ENCODE measurements around the gene HERC4. TPM values are rescaled to one million over a fixed set of nuclear protein-coding genes. Genes with fewer than 3 reads are reported as not detected.

Gene HERC4
- 78.1 and 94.8 TPM in 2 replicates for total RNA-seq

DNA sequence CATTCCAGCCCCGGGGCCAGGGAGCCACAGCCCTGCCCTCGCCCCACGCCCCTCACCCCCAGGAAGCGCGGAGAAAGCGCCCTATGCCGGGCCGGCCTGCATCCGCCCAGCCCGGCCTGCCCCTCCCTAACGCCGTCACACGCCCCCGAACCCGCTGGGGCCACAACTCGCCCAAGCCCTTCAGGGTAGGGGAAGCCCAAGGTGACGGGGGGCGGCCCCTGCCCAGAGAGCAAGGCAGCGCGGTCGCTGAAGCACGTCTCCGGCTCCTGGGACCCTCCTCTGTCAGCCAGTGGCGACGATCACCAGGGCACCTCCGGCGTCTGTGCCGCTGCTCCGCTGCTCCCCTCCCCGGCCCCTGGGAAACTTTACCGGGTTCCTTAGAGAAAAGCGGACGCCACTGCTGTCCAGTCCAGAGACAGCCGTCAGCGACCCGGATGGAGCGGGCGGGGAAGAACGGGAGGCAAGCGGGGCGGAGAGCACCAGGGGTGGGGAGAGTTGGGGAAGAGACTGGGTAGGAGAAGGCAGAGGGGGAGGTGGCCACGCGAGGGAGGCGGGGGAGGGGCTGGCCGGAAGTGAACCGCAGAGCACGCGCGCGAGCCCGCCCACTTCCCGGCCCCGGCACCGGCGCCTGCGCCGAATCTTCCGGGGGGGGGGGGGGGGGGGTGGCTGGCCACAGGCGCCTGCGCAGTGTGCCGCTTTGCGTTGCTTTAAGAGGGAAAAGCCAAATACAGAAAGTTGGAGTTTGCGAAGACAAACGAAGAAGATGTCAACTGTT lies at the start of gene HERC4:
Gene HERC4 (minus strand): TSS at position 509 of the 775 bp plus-strand sequence. CDS start 2,175 bp downstream, outside the sequence.

DNA sequence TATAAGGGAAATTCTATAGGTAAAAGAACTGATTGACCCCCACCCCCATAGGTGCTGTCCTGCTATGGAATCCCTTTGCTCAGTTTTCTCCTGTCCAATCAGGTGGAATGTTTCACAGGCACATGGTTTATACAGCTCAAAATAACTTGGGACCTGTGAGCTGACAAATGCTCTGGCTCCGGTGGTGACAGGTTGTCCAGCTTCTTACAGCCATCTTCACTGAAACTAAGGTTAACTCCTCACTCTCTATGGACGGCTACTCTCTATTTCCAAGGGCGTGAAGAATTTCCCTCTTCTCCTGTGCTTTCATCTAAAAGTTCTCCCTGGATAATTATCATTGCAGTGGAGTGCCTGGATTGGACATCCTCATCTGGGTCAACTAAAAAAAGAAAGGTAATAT lies 34.2 kb upstream of the HERC4 start, which contains the start of gene MYPN:
Gene MYPN (plus strand): TSS at position 158 of the 400 bp plus-strand sequence. CDS start 11,951 bp downstream, outside the sequence.

GRCh38 chr10:67884313-67884841 lies 190.7 kb downstream of the HERC4 start, which contains the start of gene SIRT1:
SIRT1 (plus strand) TSS chr10:67884656; CDS start chr10:67884722, 66 bp downstream.

Other genes starting within 250 kb of the HERC4 start
- 1.1 and 6.1 TPM in 2 replicates for gene DNAJC12, start 237.1 kb downstream of the HERC4 start, total RNA-seq
- 5.5 and 10.6 TPM in 2 replicates for gene SIRT1, start 190.6 kb downstream of the HERC4 start, total RNA-seq
- gene MYPN, start 34.2 kb upstream of the HERC4 start, total RNA-seq, result 11.0 and 12.9 TPM in 2 replicates
- gene ATOH7, start 156.8 kb upstream of the HERC4 start, total RNA-seq, result not detected in 2 replicates